A673 (cell line): ENCODE data around the gene P2RX1.

ENCODE experiments used
- CTCF ChIP-seq: fragments of 300-800, 200-600 bp; sonication (generic); conservative IDR thresholded peaks from 2 replicates; pipeline ENCODE4 v1.5.1; 2017; ENCODE audit warnings: low read depth, mild to moderate bottlenecking, antibody characterized with exemption, low read length, moderate library complexity, mixed read lengths
- EZH2 ChIP-seq: fragments of 200-600 bp; sonication (generic); IDR thresholded peaks from 2 replicates; pipeline ENCODE4 v1.6.1; 2017; ENCODE audit warnings: borderline replicate concordance, low read depth, mild to moderate bottlenecking, mixed read lengths, antibody characterized with exemption, low read length; ENCODE audit not compliant: poor library complexity, severe bottlenecking

- TF ChIP-seq CTCF (no peak), EZH2 (no peak)
Measured at GRCh38 chr17:3893003-3893719, 23.1 kb downstream of the P2RX1 start, which contains the start of gene CAMKK1.
